Forelimb muscle (tissue), 1 donor: ENCODE measurements around the gene CACNA2D1. TPM values are rescaled to one million over a fixed set of nuclear protein-coding genes. Genes with fewer than 3 reads are reported as not detected.

Source experiments
- DNase-seq: peaks from one replicate; pipeline ENCODE4 v3.0.0-alpha.2; 2013; ENCODE audit warnings: low read depth
- polyA plus RNA-seq: library from polyadenylated mRNA; unstranded; fragments of 120-200 nt; gene quantifications from one replicate; pipeline ENCODE4 v1.2.1, GENCODE V29; 2013; ENCODE audit not compliant: insufficient read length

The CACNA2D1 gene
- 131 TPM for polyA plus RNA-seq

- peak; percentile 59 for DNase-seq
Observed at GRCh38 chr7:82443547-82444219, at the start of gene CACNA2D1. TSS of gene CACNA2D1 (minus strand) at chr7:82443777.

GRCh38 chr7:82481499-82482097, 38.0 kb upstream of the CACNA2D1 start:
- DNase-seq, result peak; percentile 4

GRCh38 chr7:82477733-82478515, 34.3 kb upstream of the CACNA2D1 start:
- no peak for DNase-seq

- no peak for DNase-seq
Observed at GRCh38 chr7:82472966-82473365, 29.4 kb upstream of the CACNA2D1 start.

- DNase-seq, result no peak
Observed at GRCh38 chr7:82471351-82472020, 27.9 kb upstream of the CACNA2D1 start.

GRCh38 chr7:82469207-82469606, 25.6 kb upstream of the CACNA2D1 start:
- DNase-seq, result no peak

GRCh38 chr7:82468435-82468834, 24.9 kb upstream of the CACNA2D1 start:
- DNase-seq, result no peak

GRCh38 chr7:82467020-82467419, 23.4 kb upstream of the CACNA2D1 start:
- DNase-seq, result no peak

GRCh38 chr7:82464372-82464771, 20.8 kb upstream of the CACNA2D1 start:
- DNase-seq, result no peak

GRCh38 chr7:82455295-82455694, 11.7 kb upstream of the CACNA2D1 start:
- DNase-seq, result no peak

- DNase-seq, result no peak
Observed at GRCh38 chr7:82450759-82451158, 7.2 kb upstream of the CACNA2D1 start.

- DNase-seq, result no peak
Observed at GRCh38 chr7:82449910-82450309, 6.3 kb upstream of the CACNA2D1 start.

GRCh38 chr7:82446897-82447296, 3.3 kb upstream of the CACNA2D1 start:
- DNase-seq, result no peak

GRCh38 chr7:82445271-82445670, 1.7 kb upstream of the CACNA2D1 start:
- DNase-seq, result no peak

GRCh38 chr7:82444220-82444909, 788 bp upstream of the CACNA2D1 start:
- no peak for DNase-seq

- DNase-seq, result no peak
Observed at GRCh38 chr7:82443036-82443546, 486 bp downstream of the CACNA2D1 start.

- no peak for DNase-seq
Observed at GRCh38 chr7:82442492-82443035, 1.0 kb downstream of the CACNA2D1 start.

- DNase-seq, result no peak
Observed at GRCh38 chr7:82441669-82442478, 1.7 kb downstream of the CACNA2D1 start.

GRCh38 chr7:82438521-82438920, 5.1 kb downstream of the CACNA2D1 start:
- DNase-seq, result no peak

GRCh38 chr7:82435769-82436168, 7.8 kb downstream of the CACNA2D1 start:
- no peak for DNase-seq
